RKO (cell line): ENCODE measurements around the gene SLC52A1.
"Not testable (repeated sequence)": the region's sequence is repeated elsewhere in the genome, so short reads cannot be mapped to it uniquely, and the experiment has no call there.

Source experiments
- DNase-seq: peaks from one replicate; pipeline ENCODE4 v3.0.0-alpha.2; 2016; ENCODE audit warnings: low spot score

SLC52A1 gene

GRCh38 chr17:5035315-5035714 lies at the start of gene SLC52A1:
Gene SLC52A1 (minus strand): TSS chr17:5035426. CDS start chr17:5034606, 820 bp downstream.
- DNase-seq, result no peak

- peak; percentile 40 for DNase-seq
Observed at GRCh38 chr17:5080591-5080990, 45.4 kb upstream of the SLC52A1 start.

GRCh38 chr17:5078106-5079028 lies 43.1 kb upstream of the SLC52A1 start, which contains the start of gene ZFP3:
Gene ZFP3 (plus strand): TSS chr17:5078467. CDS start chr17:5091505, 13,038 bp downstream.
- DNase-seq, result no peak

- DNase-seq, result no peak
Observed at GRCh38 chr17:5077781-5078105, 42.5 kb upstream of the SLC52A1 start.

GRCh38 chr17:5077275-5077674 lies 42.0 kb upstream of the SLC52A1 start:
- DNase-seq, result not testable (repeated sequence)

GRCh38 chr17:5075472-5075871 lies 40.2 kb upstream of the SLC52A1 start:
- DNase-seq, result not testable (repeated sequence)

- DNase-seq, result no peak
Observed at GRCh38 chr17:5069724-5070123, 34.5 kb upstream of the SLC52A1 start.

GRCh38 chr17:5068236-5068635 lies 33.0 kb upstream of the SLC52A1 start:
- no peak for DNase-seq

- DNase-seq, result no peak
Observed at GRCh38 chr17:5065227-5065744, 30.1 kb upstream of the SLC52A1 start.

- DNase-seq, result no peak
Observed at GRCh38 chr17:5055543-5055942, 20.3 kb upstream of the SLC52A1 start.

- DNase-seq, result no peak
Observed at GRCh38 chr17:5050278-5050677, 15.1 kb upstream of the SLC52A1 start.

- no peak for DNase-seq
Observed at GRCh38 chr17:5049314-5049841, 14.2 kb upstream of the SLC52A1 start.

- no peak for DNase-seq
Observed at GRCh38 chr17:5047446-5047845, 12.2 kb upstream of the SLC52A1 start.

GRCh38 chr17:5045496-5045895 lies 10.3 kb upstream of the SLC52A1 start:
- DNase-seq, result no peak

- DNase-seq, result no peak
Observed at GRCh38 chr17:5044630-5045029, 9.4 kb upstream of the SLC52A1 start.

- DNase-seq, result no peak
Observed at GRCh38 chr17:5043524-5043923, 8.3 kb upstream of the SLC52A1 start.

- no peak for DNase-seq
Observed at GRCh38 chr17:5042157-5043022, 7.2 kb upstream of the SLC52A1 start.

- no peak for DNase-seq
Observed at GRCh38 chr17:5034651-5035050, 575 bp downstream of the SLC52A1 start.

- no peak for DNase-seq
Observed at GRCh38 chr17:5034063-5034462, 1.2 kb downstream of the SLC52A1 start.

GRCh38 chr17:5033352-5034015 lies 1.7 kb downstream of the SLC52A1 start:
- no peak for DNase-seq

GRCh38 chr17:5032865-5033264 lies 2.4 kb downstream of the SLC52A1 start:
- no peak for DNase-seq
